ENCODE measurements around the gene CKLF.

CKLF gene

GRCh38 chr16:66525396-66526180 lies 26.8 kb upstream of the CKLF start:
- Mint-ChIP-seq H3K27me3 (no peaks in the 10 kb centered on the region), H3K27ac (no peak overlapping the region), H3K36me3 (no peaks in the 10 kb centered on the region), H3K4me1 (peaks cover 57% of the 10 kb centered on the region), H3K4me3 (no peak overlapping the region), H3K9me3 (no peaks in the 10 kb centered on the region)
- ATAC-seq: no peak

GRCh38 chr16:66528294-66528693 lies 24.1 kb upstream of the CKLF start:
- H3K9me3 Mint-ChIP-seq: no peaks in the 10 kb centered on the region
- H3K27me3 Mint-ChIP-seq: no peaks in the 10 kb centered on the region
- H3K27ac Mint-ChIP-seq: no peak overlapping the region
- H3K36me3 Mint-ChIP-seq: no peaks in the 10 kb centered on the region
- no peak for ATAC-seq
- no peak overlapping the region for H3K4me3 Mint-ChIP-seq
- peaks cover 30% of the 10 kb centered on the region for H3K4me1 Mint-ChIP-seq

- Mint-ChIP-seq H3K4me3 (no peak overlapping the region), H3K36me3 (no peaks in the 10 kb centered on the region), H3K4me1 (peaks cover 18% of the 10 kb centered on the region), H3K9me3 (no peaks in the 10 kb centered on the region), H3K27ac (no peak overlapping the region), H3K27me3 (no peaks in the 10 kb centered on the region)
- ATAC-seq: no peak
Observed at GRCh38 chr16:66529475-66529874, 22.9 kb upstream of the CKLF start.

GRCh38 chr16:66534376-66534799 lies 18.0 kb upstream of the CKLF start:
- Mint-ChIP-seq H3K36me3 (no peaks in the 10 kb centered on the region), H3K9me3 (no peaks in the 10 kb centered on the region), H3K4me3 (no peak overlapping the region), H3K27ac (no peak overlapping the region), H3K4me1 (peaks cover 19% of the 10 kb centered on the region), H3K27me3 (no peaks in the 10 kb centered on the region)
- ATAC-seq: no peak

- Mint-ChIP-seq H3K27me3 (no peaks in the 10 kb centered on the region), H3K36me3 (no peaks in the 10 kb centered on the region), H3K27ac (no peak overlapping the region), H3K4me3 (no peak overlapping the region), H3K9me3 (no peaks in the 10 kb centered on the region), H3K4me1 (peaks cover 34% of the 10 kb centered on the region)
- ATAC-seq: no peak
Observed at GRCh38 chr16:66536525-66536924, 15.9 kb upstream of the CKLF start.

- H3K36me3 Mint-ChIP-seq: no peaks in the 10 kb centered on the region
- H3K27ac Mint-ChIP-seq: no peak overlapping the region
- no peak overlapping the region for H3K4me3 Mint-ChIP-seq
- no peak for ATAC-seq
- no peaks in the 10 kb centered on the region for H3K27me3 Mint-ChIP-seq
- H3K4me1 Mint-ChIP-seq: peaks cover 34% of the 10 kb centered on the region
- no peaks in the 10 kb centered on the region for H3K9me3 Mint-ChIP-seq
Observed at GRCh38 chr16:66537236-66537635, 15.1 kb upstream of the CKLF start.

GRCh38 chr16:66538910-66539309 lies 13.5 kb upstream of the CKLF start:
- Mint-ChIP-seq H3K4me1 (peaks cover 39% of the 10 kb centered on the region), H3K36me3 (no peaks in the 10 kb centered on the region), H3K27ac (no peak overlapping the region), H3K4me3 (no peak overlapping the region), H3K27me3 (no peaks in the 10 kb centered on the region), H3K9me3 (no peaks in the 10 kb centered on the region)
- ATAC-seq: no peak

- Mint-ChIP-seq H3K36me3 (no peaks in the 10 kb centered on the region), H3K27me3 (no peaks in the 10 kb centered on the region), H3K4me3 (no peak overlapping the region), H3K27ac (peak overlapping the region; percentile 38), H3K9me3 (no peaks in the 10 kb centered on the region), H3K4me1 (peaks cover 46% of the 10 kb centered on the region)
- peak; percentile 73 for ATAC-seq
Observed at GRCh38 chr16:66539623-66540469, 12.5 kb upstream of the CKLF start.

GRCh38 chr16:66541388-66542355 lies 10.7 kb upstream of the CKLF start:
- no peak for ATAC-seq
- H3K36me3 Mint-ChIP-seq: no peaks in the 10 kb centered on the region
- H3K4me3 Mint-ChIP-seq: no peak overlapping the region
- no peaks in the 10 kb centered on the region for H3K27me3 Mint-ChIP-seq
- H3K9me3 Mint-ChIP-seq: no peaks in the 10 kb centered on the region
- peaks cover 56% of the 10 kb centered on the region for H3K4me1 Mint-ChIP-seq
- H3K27ac Mint-ChIP-seq: no peak overlapping the region

- H3K4me1 Mint-ChIP-seq: peaks cover 60% of the 10 kb centered on the region
- H3K9me3 Mint-ChIP-seq: no peaks in the 10 kb centered on the region
- H3K36me3 Mint-ChIP-seq: no peaks in the 10 kb centered on the region
- no peaks in the 10 kb centered on the region for H3K27me3 Mint-ChIP-seq
- no peak for ATAC-seq
- H3K27ac Mint-ChIP-seq: no peak overlapping the region
- H3K4me3 Mint-ChIP-seq: no peak overlapping the region
Observed at GRCh38 chr16:66542396-66542795, 10.0 kb upstream of the CKLF start.

- ATAC-seq: no peak
Observed at GRCh38 chr16:66543541-66543940, 8.8 kb upstream of the CKLF start.

GRCh38 chr16:66544016-66544757 lies 8.2 kb upstream of the CKLF start:
- Mint-ChIP-seq H3K4me1 (peaks cover 64% of the 10 kb centered on the region), H3K27me3 (no peaks in the 10 kb centered on the region), H3K27ac (no peak overlapping the region), H3K36me3 (no peaks in the 10 kb centered on the region), H3K4me3 (no peak overlapping the region), H3K9me3 (no peaks in the 10 kb centered on the region)
- no peak for ATAC-seq

More at GRCh38 chr16:66543541-66543940, 8.8 kb upstream of the CKLF start:
- no peaks in the 10 kb centered on the region for H3K27me3 Mint-ChIP-seq
- no peak overlapping the region for H3K4me3 Mint-ChIP-seq
- H3K9me3 Mint-ChIP-seq: no peaks in the 10 kb centered on the region
- H3K4me1 Mint-ChIP-seq: peaks cover 63% of the 10 kb centered on the region
- no peaks in the 10 kb centered on the region for H3K36me3 Mint-ChIP-seq
- no peak overlapping the region for H3K27ac Mint-ChIP-seq

- Mint-ChIP-seq H3K4me3 (no peak overlapping the region), H3K36me3 (no peaks in the 10 kb centered on the region), H3K27me3 (no peaks in the 10 kb centered on the region), H3K4me1 (peaks cover 69% of the 10 kb centered on the region), H3K27ac (no peak overlapping the region), H3K9me3 (no peaks in the 10 kb centered on the region)
- ATAC-seq: no peak
Observed at GRCh38 chr16:66547101-66547989, 5.0 kb upstream of the CKLF start.

GRCh38 chr16:66548068-66548467 lies 4.3 kb upstream of the CKLF start:
- Mint-ChIP-seq H3K27me3 (no peaks in the 10 kb centered on the region), H3K36me3 (no peaks in the 10 kb centered on the region), H3K4me3 (no peak overlapping the region), H3K4me1 (peaks cover 77% of the 10 kb centered on the region), H3K27ac (peak overlapping the region; percentile 50), H3K9me3 (no peaks in the 10 kb centered on the region)
- ATAC-seq: no peak
